ENCODE results near the gene LRCH1.

LRCH1 gene

GRCh38 chr13:46552303-46552682 is 677 bp upstream of the LRCH1 start:
- Histone ChIP-seq H3K36me3 (ENCODE audit: control insufficient read depth, insufficient read depth, low read length) (no peaks in the 10 kb centered on the region), H3K9me3 (ENCODE audit: control insufficient read depth, insufficient read depth, low read length) (no peaks in the 10 kb centered on the region), H3K27me3 (ENCODE audit: control insufficient read depth, insufficient read depth, low read length) (peaks cover 11% of the 10 kb centered on the region), H3K9ac (ENCODE audit: low read depth, low read length) (0 out of 2 replicates have a peak overlapping the region, but pooled peaks have one; percentile 45), H3K4me1 (ENCODE audit: control insufficient read depth, insufficient read depth, low read length) (peaks cover 6% of the 10 kb centered on the region), H3K27ac (ENCODE audit: low read depth, low read length) (no peak overlapping the region), H3K4me3 (ENCODE audit: low read depth, low read length) (peak overlapping the region; percentile 74)

GRCh38 chr13:46553521-46553885 is 533 bp downstream of the LRCH1 start:
- Histone ChIP-seq H3K27me3 (ENCODE audit: control insufficient read depth, insufficient read depth, low read length) (peaks cover 11% of the 10 kb centered on the region), H3K36me3 (ENCODE audit: control insufficient read depth, insufficient read depth, low read length) (no peaks in the 10 kb centered on the region), H3K9ac (ENCODE audit: low read depth, low read length) (peak overlapping the region; percentile 69), H3K27ac (ENCODE audit: low read depth, low read length) (no peak overlapping the region), H3K4me1 (ENCODE audit: control insufficient read depth, insufficient read depth, low read length) (peaks cover 6% of the 10 kb centered on the region), H3K4me3 (ENCODE audit: low read depth, low read length) (peak overlapping the region; percentile 81), H3K9me3 (ENCODE audit: control insufficient read depth, insufficient read depth, low read length) (no peaks in the 10 kb centered on the region)

GRCh38 chr13:46553886-46554858 is 1.2 kb downstream of the LRCH1 start:
- Histone ChIP-seq H3K9me3 (ENCODE audit: control insufficient read depth, insufficient read depth, low read length) (no peaks in the 10 kb centered on the region), H3K9ac (ENCODE audit: low read depth, low read length) (peak overlapping the region; percentile 69), H3K27me3 (ENCODE audit: control insufficient read depth, insufficient read depth, low read length) (peaks cover 11% of the 10 kb centered on the region), H3K36me3 (ENCODE audit: control insufficient read depth, insufficient read depth, low read length) (no peaks in the 10 kb centered on the region), H3K27ac (ENCODE audit: low read depth, low read length) (peak overlapping the region; percentile 46), H3K4me3 (ENCODE audit: low read depth, low read length) (peak overlapping the region; percentile 81), H3K4me1 (ENCODE audit: control insufficient read depth, insufficient read depth, low read length) (peaks cover 6% of the 10 kb centered on the region)

- Histone ChIP-seq H3K4me1 (ENCODE audit: control insufficient read depth, insufficient read depth, low read length) (peaks cover 6% of the 10 kb centered on the region), H3K9ac (ENCODE audit: low read depth, low read length) (no peak overlapping the region), H3K9me3 (ENCODE audit: control insufficient read depth, insufficient read depth, low read length) (no peaks in the 10 kb centered on the region), H3K36me3 (ENCODE audit: control insufficient read depth, insufficient read depth, low read length) (no peaks in the 10 kb centered on the region), H3K27ac (ENCODE audit: low read depth, low read length) (no peak overlapping the region), H3K27me3 (ENCODE audit: control insufficient read depth, insufficient read depth, low read length) (peaks cover 11% of the 10 kb centered on the region), H3K4me3 (ENCODE audit: low read depth, low read length) (peak overlapping the region; percentile 81)
Observed at GRCh38 chr13:46554951-46555350, 2.0 kb downstream of the LRCH1 start.

GRCh38 chr13:46555722-46556417 is 2.9 kb downstream of the LRCH1 start:
- Histone ChIP-seq H3K4me3 (ENCODE audit: low read depth, low read length) (no peak overlapping the region), H3K36me3 (ENCODE audit: control insufficient read depth, insufficient read depth, low read length) (no peaks in the 10 kb centered on the region), H3K9me3 (ENCODE audit: control insufficient read depth, insufficient read depth, low read length) (no peaks in the 10 kb centered on the region), H3K27ac (ENCODE audit: low read depth, low read length) (no peak overlapping the region), H3K27me3 (ENCODE audit: control insufficient read depth, insufficient read depth, low read length) (peaks cover 11% of the 10 kb centered on the region), H3K9ac (ENCODE audit: low read depth, low read length) (no peak overlapping the region), H3K4me1 (ENCODE audit: control insufficient read depth, insufficient read depth, low read length) (peaks cover 6% of the 10 kb centered on the region)

- Histone ChIP-seq H3K9me3 (ENCODE audit: control insufficient read depth, insufficient read depth, low read length) (no peaks in the 10 kb centered on the region), H3K27ac (ENCODE audit: low read depth, low read length) (no peak overlapping the region), H3K36me3 (ENCODE audit: control insufficient read depth, insufficient read depth, low read length) (no peaks in the 10 kb centered on the region), H3K9ac (ENCODE audit: low read depth, low read length) (no peak overlapping the region), H3K4me3 (ENCODE audit: low read depth, low read length) (no peak overlapping the region), H3K27me3 (ENCODE audit: control insufficient read depth, insufficient read depth, low read length) (peaks cover 11% of the 10 kb centered on the region), H3K4me1 (ENCODE audit: control insufficient read depth, insufficient read depth, low read length) (peaks cover 6% of the 10 kb centered on the region)
Observed at GRCh38 chr13:46556418-46556779, 3.4 kb downstream of the LRCH1 start.

- Histone ChIP-seq H3K9ac (ENCODE audit: low read depth, low read length) (no peak overlapping the region), H3K4me1 (ENCODE audit: control insufficient read depth, insufficient read depth, low read length) (peaks cover 6% of the 10 kb centered on the region), H3K27ac (ENCODE audit: low read depth, low read length) (no peak overlapping the region), H3K9me3 (ENCODE audit: control insufficient read depth, insufficient read depth, low read length) (no peaks in the 10 kb centered on the region), H3K4me3 (ENCODE audit: low read depth, low read length) (no peak overlapping the region), H3K36me3 (ENCODE audit: control insufficient read depth, insufficient read depth, low read length) (no peaks in the 10 kb centered on the region), H3K27me3 (ENCODE audit: control insufficient read depth, insufficient read depth, low read length) (no peaks in the 10 kb centered on the region)
Observed at GRCh38 chr13:46559272-46559805, 6.4 kb downstream of the LRCH1 start.

GRCh38 chr13:46560778-46561177 is 7.8 kb downstream of the LRCH1 start:
- Histone ChIP-seq H3K4me1 (ENCODE audit: control insufficient read depth, insufficient read depth, low read length) (no peaks in the 10 kb centered on the region), H3K27ac (ENCODE audit: low read depth, low read length) (no peak overlapping the region), H3K9ac (ENCODE audit: low read depth, low read length) (no peak overlapping the region), H3K4me3 (ENCODE audit: low read depth, low read length) (no peak overlapping the region), H3K9me3 (ENCODE audit: control insufficient read depth, insufficient read depth, low read length) (no peaks in the 10 kb centered on the region), H3K36me3 (ENCODE audit: control insufficient read depth, insufficient read depth, low read length) (no peaks in the 10 kb centered on the region), H3K27me3 (ENCODE audit: control insufficient read depth, insufficient read depth, low read length) (no peaks in the 10 kb centered on the region)

GRCh38 chr13:46561286-46561685 is 8.3 kb downstream of the LRCH1 start:
- Histone ChIP-seq H3K27ac (ENCODE audit: low read depth, low read length) (no peak overlapping the region), H3K9me3 (ENCODE audit: control insufficient read depth, insufficient read depth, low read length) (no peaks in the 10 kb centered on the region), H3K9ac (ENCODE audit: low read depth, low read length) (no peak overlapping the region), H3K36me3 (ENCODE audit: control insufficient read depth, insufficient read depth, low read length) (no peaks in the 10 kb centered on the region), H3K27me3 (ENCODE audit: control insufficient read depth, insufficient read depth, low read length) (no peaks in the 10 kb centered on the region), H3K4me3 (ENCODE audit: low read depth, low read length) (no peak overlapping the region), H3K4me1 (ENCODE audit: control insufficient read depth, insufficient read depth, low read length) (no peaks in the 10 kb centered on the region)

GRCh38 chr13:46561691-46562090 is 8.7 kb downstream of the LRCH1 start:
- no peak overlapping the region for H3K4me3 ChIP-seq (ENCODE audit: low read depth, low read length)
- no peaks in the 10 kb centered on the region for H3K36me3 ChIP-seq (ENCODE audit: control insufficient read depth, insufficient read depth, low read length)
- no peaks in the 10 kb centered on the region for H3K27me3 ChIP-seq (ENCODE audit: control insufficient read depth, insufficient read depth, low read length)
- H3K9me3 ChIP-seq (ENCODE audit: control insufficient read depth, insufficient read depth, low read length) = no peaks in the 10 kb centered on the region
- H3K27ac ChIP-seq (ENCODE audit: low read depth, low read length) = no peak overlapping the region
- H3K9ac ChIP-seq (ENCODE audit: low read depth, low read length) = no peak overlapping the region
- H3K4me1 ChIP-seq (ENCODE audit: control insufficient read depth, insufficient read depth, low read length) = no peaks in the 10 kb centered on the region

- H3K27ac ChIP-seq (ENCODE audit: low read depth, low read length) = no peak overlapping the region
- no peaks in the 10 kb centered on the region for H3K36me3 ChIP-seq (ENCODE audit: control insufficient read depth, insufficient read depth, low read length)
- H3K27me3 ChIP-seq (ENCODE audit: control insufficient read depth, insufficient read depth, low read length) = no peaks in the 10 kb centered on the region
- H3K9me3 ChIP-seq (ENCODE audit: control insufficient read depth, insufficient read depth, low read length) = no peaks in the 10 kb centered on the region
- no peak overlapping the region for H3K9ac ChIP-seq (ENCODE audit: low read depth, low read length)
- H3K4me3 ChIP-seq (ENCODE audit: low read depth, low read length) = no peak overlapping the region
- H3K4me1 ChIP-seq (ENCODE audit: control insufficient read depth, insufficient read depth, low read length) = no peaks in the 10 kb centered on the region
Observed at GRCh38 chr13:46562152-46562551, 9.2 kb downstream of the LRCH1 start.
